Testis (tissue), 2 donors: ENCODE results near the gene CYP3A5.

ENCODE experiments used
- CTCF ChIP-seq, 3 experiments: fragments of 450-650 bp in 2 of 3; fragments of 200-600 bp in 1 of 3; sonication (generic) in 1 of 3; IDR thresholded peaks; one replicate each; pipeline ENCODE4 v1.5.1; 2016 to 2019; ENCODE audit warnings: antibody characterized with exemption in 3 of 3, mild to moderate bottlenecking in 2 of 3, moderate library complexity in 1 of 3
- POLR2A ChIP-seq: fragments of 450-650 bp; IDR thresholded peaks from one replicate; pipeline ENCODE4 v1.6.1; 2017; ENCODE audit warnings: antibody characterized with exemption, mild to moderate bottlenecking, moderate library complexity

GRCh38 chr7:99728615-99729014 is 48.8 kb upstream of the CYP3A5 start:
- TF ChIP-seq CTCF (IDR thresholded peaks at IDR 0.05) = no peak
- no peak for TF ChIP-seq POLR2A
